Stimulated activated CD8-positive, alpha-beta memory T cell treated with anti-CD3 and anti-CD28 coated beads, Interleukin-7, amount 100 ng/mL, for 48 hours (primary cell): Measurements from ENCODE around the gene GPR75.

Experiments
- DNase-seq, 2 donors: peaks; one replicate each; pipeline ENCODE4 v3.0.0-alpha.2; 2020; ENCODE audit warnings: low read depth in 1 of 2; ENCODE audit errors: extremely low read depth in 1 of 2

Gene GPR75

GRCh38 chr2:53859206-53860181 lies at the start of gene GPR75:
Gene GPR75, minus strand, starts transcription at chr2:53859967. Its CDS starts 5,211 bp downstream, at chr2:53854756.
- DNase-seq: no peak

- no peak for DNase-seq
These were observed 47.8 kb upstream of the GPR75 start for GRCh38 chr2:53907582-53907981.

GRCh38 chr2:53905396-53905795 lies 45.6 kb upstream of the GPR75 start:
- no peak for DNase-seq

GRCh38 chr2:53903011-53903410 lies 43.2 kb upstream of the GPR75 start:
- no peak for DNase-seq

- DNase-seq: no peak
These were observed 41.4 kb upstream of the GPR75 start for GRCh38 chr2:53901192-53901591.

GRCh38 chr2:53896864-53897263 lies 37.1 kb upstream of the GPR75 start:
- DNase-seq: no peak

GRCh38 chr2:53886406-53887280 lies 26.9 kb upstream of the GPR75 start:
- no peak for DNase-seq

GRCh38 chr2:53884883-53885282 lies 25.1 kb upstream of the GPR75 start:
- no peak for DNase-seq

GRCh38 chr2:53881986-53882385 lies 22.2 kb upstream of the GPR75 start:
- no peak for DNase-seq

- DNase-seq: no peak
These were observed 21.6 kb upstream of the GPR75 start for GRCh38 chr2:53881360-53881759.

GRCh38 chr2:53880756-53881155 lies 21.0 kb upstream of the GPR75 start:
- DNase-seq: no peak

- DNase-seq: no peak
These were observed 17.8 kb upstream of the GPR75 start for GRCh38 chr2:53877556-53877955.

- no peak for DNase-seq
These were observed 17.3 kb upstream of the GPR75 start for GRCh38 chr2:53877112-53877511.

- no peak for DNase-seq
These were observed 14.7 kb upstream of the GPR75 start for GRCh38 chr2:53874401-53874950.

GRCh38 chr2:53867773-53868172 lies 8.0 kb upstream of the GPR75 start:
- no peak for DNase-seq

- DNase-seq: no peak
These were observed 7.4 kb upstream of the GPR75 start for GRCh38 chr2:53867169-53867568.

GRCh38 chr2:53865962-53866361 lies 6.2 kb upstream of the GPR75 start:
- no peak for DNase-seq

- DNase-seq: no peak
These were observed 5.5 kb upstream of the GPR75 start for GRCh38 chr2:53865264-53865663.

GRCh38 chr2:53863538-53864227 lies 3.9 kb upstream of the GPR75 start:
- no peak for DNase-seq

- DNase-seq: no peak
These were observed 2.1 kb upstream of the GPR75 start for GRCh38 chr2:53861824-53862223.

GRCh38 chr2:53856272-53856671 lies 3.5 kb downstream of the GPR75 start:
- DNase-seq: no peak
